Astrocyte (in vitro differentiated cells and primary cell): Measurements from ENCODE around the gene RIN1.

Experiments
- CTCF ChIP-seq: IDR thresholded peaks from 2 replicates; pipeline ENCODE4 v1.5.1; 2011; ENCODE audit warnings: low read depth, mild to moderate bottlenecking, inconsistent platforms, low read length, moderate library complexity; ENCODE audit not compliant: insufficient read depth
- EZH2 ChIP-seq: IDR thresholded peaks from 2 replicates; pipeline ENCODE4 v1.6.1; 2012; ENCODE audit warnings: mild to moderate bottlenecking, low read length, inconsistent platforms; ENCODE audit not compliant: insufficient read depth

- no peak for TF ChIP-seq CTCF
- no peak for TF ChIP-seq EZH2
Observed at GRCh38 chr11:66346476-66347424, 10.5 kb upstream of the RIN1 start.
